Keratinocyte (primary cell): ENCODE data around the gene KCNMA1. TPM values are rescaled to one million over a fixed set of nuclear protein-coding genes. Genes with fewer than 3 reads are reported as not detected.

Experiments
- DNase-seq: peaks from one replicate; pipeline ENCODE4 v3.0.0-alpha.2; 2011; ENCODE audit warnings: low read depth, missing footprints, low spot score
- FAIRE-seq: peaks from 2 replicates; lab custom pipeline; 2011; peaks lifted over from hg19 to GRCh38; lab: Jason Lieb, UNC
- H2AFZ ChIP-seq: 2 replicates; pipeline ENCODE4 v1.6.0; 2012; ENCODE audit warnings: low read length, control low read depth, inconsistent platforms; ENCODE audit not compliant: control insufficient read depth
- H3K27ac ChIP-seq: 2 replicates; pipeline ENCODE4 v1.5.1; 2011; ENCODE audit warnings: low read length; ENCODE audit not compliant: control insufficient read depth, insufficient read depth
- H3K27me3 ChIP-seq: 3 replicates; pipeline ENCODE4 v1.6.0; 2011; ENCODE audit warnings: low read length; ENCODE audit not compliant: control insufficient read depth, insufficient read depth; ENCODE audit errors: extremely low read depth
- H3K36me3 ChIP-seq, 2 experiments: 2 replicates in 1 of 2; 3 replicates in 1 of 2; pipeline ENCODE4 v1.5.1; 2011; ENCODE audit warnings: low read length in 2 of 2, mild to moderate bottlenecking in 1 of 2; ENCODE audit not compliant: control insufficient read depth in 2 of 2, insufficient read depth in 2 of 2; ENCODE audit errors: extremely low read depth in 1 of 2
- H3K4me1 ChIP-seq: 3 replicates; pipeline ENCODE4 v1.5.1; 2011; ENCODE audit warnings: low read length; ENCODE audit not compliant: control insufficient read depth, insufficient read depth; ENCODE audit errors: extremely low read depth
- H3K4me2 ChIP-seq: 3 replicates; pipeline ENCODE4 v1.6.0; 2011; ENCODE audit warnings: low read depth, low read length; ENCODE audit not compliant: control insufficient read depth, insufficient read depth; ENCODE audit errors: extremely low read depth
- H3K4me3 ChIP-seq, 3 experiments: fragments of 200-600 bp in 1 of 3; sonication (generic) in 1 of 3; 2 replicates in 2 of 3; 3 replicates in 1 of 3; pipeline ENCODE4 v1.5.1; 2011 to 2016; ENCODE audit warnings: low read length in 3 of 3, mild to moderate bottlenecking in 3 of 3, control low read depth in 2 of 3, inconsistent platforms in 1 of 3, low read depth in 1 of 3, mixed read lengths in 1 of 3, mixed run types in 1 of 3, moderate library complexity in 1 of 3; ENCODE audit not compliant: control insufficient read depth in 2 of 3, insufficient read depth in 2 of 3; ENCODE audit errors: extremely low read depth in 1 of 3
- H3K79me2 ChIP-seq: 2 replicates; pipeline ENCODE4 v1.6.0; 2012; ENCODE audit warnings: low read length; ENCODE audit not compliant: control insufficient read depth, insufficient read depth
- H3K9ac ChIP-seq: 3 replicates; pipeline ENCODE4 v1.6.0; 2011; ENCODE audit warnings: low read length; ENCODE audit not compliant: control insufficient read depth, insufficient read depth; ENCODE audit errors: extremely low read depth
- H3K9me1 ChIP-seq: 3 replicates; pipeline ENCODE4 v1.6.0; 2011; ENCODE audit warnings: low read length; ENCODE audit not compliant: control insufficient read depth, insufficient read depth; ENCODE audit errors: extremely low read depth
- H3K9me3 ChIP-seq: 2 replicates; pipeline ENCODE4 v1.5.1; 2012; ENCODE audit warnings: low read depth, low read length; ENCODE audit not compliant: control insufficient read depth
- H4K20me1 ChIP-seq: 3 replicates; pipeline ENCODE4 v1.6.0; 2011; ENCODE audit warnings: low read length; ENCODE audit not compliant: control insufficient read depth, insufficient read depth; ENCODE audit errors: extremely low read depth
- EZH2 ChIP-seq: IDR thresholded peaks from one replicate; pipeline ENCODE4 v1.6.1; 2012; ENCODE audit warnings: inconsistent platforms, mild to moderate bottlenecking, low read length, moderate library complexity
- dilution Hi-C: fragments of 300-500 bp; cut with MboI; formaldehyde crosslinking; loops from one replicate; pipeline ENCODE4 v1.7.0; 2020; ENCODE audit warnings: low sequenced_read_pairs; ENCODE audit not compliant: extremely low pct_ligation_motif_present
- polyA plus RNA-seq, 5 experiments: library from polyadenylated mRNA; depleted of rRNA in 3 of 5; stranded (reverse) in 3 of 5; stranded (forward) in 1 of 5; unstranded in 1 of 5; fragments of >200 nt; gene quantifications; 1 replicate in 1 of 5; 2 replicates in 3 of 5; 3 replicates in 1 of 5; pipeline versions ENCODE4 v1.2.1 to v1.2.3, GENCODE V29; 2011 to 2012; ENCODE audit warnings: missing spikeins in 2 of 5, low read depth in 1 of 5, low replicate concordance in 1 of 5
- TF ChIP-seq, protein P1 (sequence below), 3 experiments: IDR thresholded peaks in 1 of 3; conservative IDR thresholded peaks in 1 of 3; optimal IDR thresholded peaks in 1 of 3; 2 replicates in 2 of 3; 3 replicates in 1 of 3; pipeline versions ENCODE3 to v1.5.1; 2011; ENCODE audit warnings: low read length in 3 of 3, mild to moderate bottlenecking in 3 of 3, moderate library complexity in 2 of 3, control low read depth in 1 of 3, inconsistent platforms in 1 of 3; ENCODE audit not compliant: insufficient read depth in 2 of 3; ENCODE audit errors: extremely low read depth in 1 of 3

KCNMA1 gene
- polyA plus RNA-seq, 1 donor (not counting 4 experiments of a cell fraction or from before 2014, with no cell fraction given): 6.3 TPM

DNA sequence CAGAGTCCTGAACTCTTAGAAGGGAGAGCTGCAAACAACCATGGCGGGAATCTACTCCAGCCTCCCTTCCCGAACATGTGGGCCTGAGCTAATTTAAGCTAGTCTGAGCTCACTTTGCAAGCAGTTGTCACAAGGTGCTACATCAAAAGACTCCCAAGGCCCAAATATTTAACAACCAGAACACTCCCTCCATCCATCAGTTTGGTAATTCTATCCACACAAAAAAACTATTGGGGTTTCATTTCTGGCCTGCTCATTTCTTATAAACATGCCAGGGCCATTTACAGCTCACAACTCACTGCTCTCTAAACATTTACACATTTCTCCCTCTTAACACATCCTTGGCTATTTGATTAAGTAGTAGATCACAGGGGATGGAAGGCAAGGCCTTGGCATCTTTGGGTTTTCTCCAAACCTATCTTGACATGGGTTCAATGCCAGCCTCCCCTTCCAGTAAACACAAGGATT is 263.4 kb downstream of the KCNMA1 start:
- no peaks in the 10 kb centered on the region for H3K27me3 ChIP-seq
- H3K9ac ChIP-seq: no peak overlapping the region
- H3K4me1 ChIP-seq: no peaks in the 10 kb centered on the region
- no peak for DNase-seq
- no peak for FAIRE-seq
- H2AFZ ChIP-seq: no peak overlapping the region
- no peaks in the 10 kb centered on the region for H3K79me2 ChIP-seq
- no peaks in the 10 kb centered on the region for H3K36me3 ChIP-seq
- no peak for TF ChIP-seq EZH2
- TF ChIP-seq, protein P1, sequence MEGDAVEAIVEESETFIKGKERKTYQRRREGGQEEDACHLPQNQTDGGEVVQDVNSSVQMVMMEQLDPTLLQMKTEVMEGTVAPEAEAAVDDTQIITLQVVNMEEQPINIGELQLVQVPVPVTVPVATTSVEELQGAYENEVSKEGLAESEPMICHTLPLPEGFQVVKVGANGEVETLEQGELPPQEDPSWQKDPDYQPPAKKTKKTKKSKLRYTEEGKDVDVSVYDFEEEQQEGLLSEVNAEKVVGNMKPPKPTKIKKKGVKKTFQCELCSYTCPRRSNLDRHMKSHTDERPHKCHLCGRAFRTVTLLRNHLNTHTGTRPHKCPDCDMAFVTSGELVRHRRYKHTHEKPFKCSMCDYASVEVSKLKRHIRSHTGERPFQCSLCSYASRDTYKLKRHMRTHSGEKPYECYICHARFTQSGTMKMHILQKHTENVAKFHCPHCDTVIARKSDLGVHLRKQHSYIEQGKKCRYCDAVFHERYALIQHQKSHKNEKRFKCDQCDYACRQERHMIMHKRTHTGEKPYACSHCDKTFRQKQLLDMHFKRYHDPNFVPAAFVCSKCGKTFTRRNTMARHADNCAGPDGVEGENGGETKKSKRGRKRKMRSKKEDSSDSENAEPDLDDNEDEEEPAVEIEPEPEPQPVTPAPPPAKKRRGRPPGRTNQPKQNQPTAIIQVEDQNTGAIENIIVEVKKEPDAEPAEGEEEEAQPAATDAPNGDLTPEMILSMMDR (optimal IDR thresholded peaks at IDR 0.05 in 1 of 3, IDR thresholded peaks at IDR 0.05 in 1 of 3, conservative IDR thresholded peaks at IDR 0.05 in 1 of 3; ENCODE audit: extremely low read depth in 1 of 3, insufficient read depth in 2 of 3, low read length in 3 of 3): no peak
- dilution Hi-C loops: no loop called here
- H3K9me3 ChIP-seq: no peaks in the 10 kb centered on the region
- peaks cover 2% of the 10 kb centered on the region for H3K9me1 ChIP-seq
- no peak overlapping the region for H3K4me2 ChIP-seq
- no peak overlapping the region for H3K27ac ChIP-seq
- no peak overlapping the region for H3K4me3 ChIP-seq
- H4K20me1 ChIP-seq: no peaks in the 10 kb centered on the region

- dilution Hi-C loops: no loop called here
- Histone ChIP-seq H3K4me1 (no peaks in the 10 kb centered on the region), H3K4me3 (no peak overlapping the region), H3K27me3 (no peaks in the 10 kb centered on the region), H3K9me3 (no peaks in the 10 kb centered on the region), H3K79me2 (no peaks in the 10 kb centered on the region), H4K20me1 (no peaks in the 10 kb centered on the region), H3K9ac (no peak overlapping the region), H3K4me2 (no peak overlapping the region), H2AFZ (no peak overlapping the region), H3K9me1 (peaks cover 2% of the 10 kb centered on the region), H3K36me3 (no peaks in the 10 kb centered on the region), H3K27ac (no peak overlapping the region)
- DNase-seq (no peak), FAIRE-seq (peak; percentile 48)
- TF ChIP-seq EZH2: no peak
Measured at GRCh38 chr10:77371848-77372799, 265.5 kb downstream of the KCNMA1 start.
